ENCODE results near the gene PPP6R1. TPM values are rescaled to one million over a fixed set of nuclear protein-coding genes. Genes with fewer than 3 reads are reported as not detected.

The PPP6R1 gene
- total and polyA plus RNA-seq, 2 of the 13 experiments (the other 11 are each of a cell fraction or from before 2014, with no cell fraction given), result 25.8 to 54.0 TPM

- TF ChIP-seq ZNF549 (CRISPR knock-in tag; IDR thresholded peaks at IDR 0.05) (no peak), ZSCAN12 (CRISPR knock-in tag; IDR thresholded peaks at IDR 0.05) (no peak), CENPBD1 (CRISPR knock-in tag; IDR thresholded peaks at IDR 0.05; ENCODE audit: borderline replicate concordance, low read depth) (no peak), JARID2 (CRISPR knock-in tag; IDR thresholded peaks at IDR 0.05; ENCODE audit: insufficient replicate concordance) (no peak), LRRFIP1 (CRISPR knock-in tag; conservative IDR thresholded peaks at IDR 0.05) (no peak), ZNF317 (CRISPR knock-in tag; IDR thresholded peaks at IDR 0.05) (no peak), XRCC5 (optimal IDR thresholded peaks at IDR 0.05; ENCODE audit: low read length) (no peak), ZNF75D (CRISPR knock-in tag; IDR thresholded peaks at IDR 0.05; ENCODE audit: borderline replicate concordance) (no peak), ZNF407 (CRISPR knock-in tag; IDR thresholded peaks at IDR 0.05; ENCODE audit: not compliant biosample characterization) (no peak), TOE1 (CRISPR knock-in tag; IDR thresholded peaks at IDR 0.05) (no peak), ZNF362 (CRISPR knock-in tag; IDR thresholded peaks at IDR 0.05; ENCODE audit: borderline replicate concordance) (no peak), ZNF563 (CRISPR knock-in tag; IDR thresholded peaks at IDR 0.05) (no peak), EED (CRISPR knock-in tag; IDR thresholded peaks at IDR 0.05) (no peak), FOXO4 (CRISPR knock-in tag; conservative IDR thresholded peaks at IDR 0.05) (no peak)
Observed at GRCh38 chr19:55301459-55302317, 42.9 kb upstream of the PPP6R1 start (continued).
